ENCODE data around the gene CCDC154.
A peak's percentile ranks its signal among the peaks of the same experiment; 100 is the strongest.

The CCDC154 gene

GRCh38 chr16:1408171-1408837 lies 36.1 kb downstream of the CCDC154 start:
- intact Hi-C loops (cut with DNase I), result no loop called here
- peak; percentile 93 to 100 (median 98) for DNase-seq

GRCh38 chr16:1407753-1408152 lies 36.6 kb downstream of the CCDC154 start:
- peak in 24 of 42 donors; percentile 3 to 57 (median 24) for DNase-seq

GRCh38 chr16:1403733-1404132 lies 40.6 kb downstream of the CCDC154 start:
- intact Hi-C loops (cut with DNase I), result no loop called here
- no peak for DNase-seq

More at GRCh38 chr16:1407753-1408152, 36.6 kb downstream of the CCDC154 start:
- intact Hi-C loops (cut with DNase I), result no loop called here

- intact Hi-C loops (cut with DNase I), result no loop called here
- DNase-seq, result no peak
These were observed 41.3 kb downstream of the CCDC154 start for GRCh38 chr16:1403036-1403435.

- DNase-seq, result no peak
- intact Hi-C loops (cut with DNase I), result no loop called here
These were observed 42.6 kb downstream of the CCDC154 start for GRCh38 chr16:1401758-1402154.

- intact Hi-C loops (cut with DNase I), result no loop called here
- DNase-seq, result no peak
These were observed 43.1 kb downstream of the CCDC154 start for GRCh38 chr16:1401061-1401757.

- intact Hi-C loops (cut with DNase I), result no loop called here
These were observed 45.4 kb downstream of the CCDC154 start for GRCh38 chr16:1398826-1399581.

GRCh38 chr16:1398351-1398750 lies 46.0 kb downstream of the CCDC154 start:
- intact Hi-C loops (cut with DNase I), result no loop called here
- DNase-seq, result no peak

More at GRCh38 chr16:1398826-1399581, 45.4 kb downstream of the CCDC154 start:
- DNase-seq, result no peak

GRCh38 chr16:1397779-1398178 lies 46.6 kb downstream of the CCDC154 start:
- intact Hi-C loops (cut with DNase I), result no loop called here
- no peak for DNase-seq

- intact Hi-C loops (cut with DNase I), result no loop called here
- DNase-seq, result no peak
These were observed 48.8 kb downstream of the CCDC154 start for GRCh38 chr16:1395444-1396031.

GRCh38 chr16:1394367-1394951 lies 49.9 kb downstream of the CCDC154 start:
- intact Hi-C loops (cut with DNase I), result no loop called here
- no peak for DNase-seq

- DNase-seq, result no peak
These were observed 50.7 kb downstream of the CCDC154 start for GRCh38 chr16:1393613-1394176.

GRCh38 chr16:1392826-1393225 lies 51.5 kb downstream of the CCDC154 start:
- intact Hi-C loops (cut with DNase I), result no loop called here
- no peak for DNase-seq

More at GRCh38 chr16:1393613-1394176, 50.7 kb downstream of the CCDC154 start:
- intact Hi-C loops (cut with DNase I), result no loop called here

- no peak for DNase-seq
- intact Hi-C loops (cut with DNase I), result no loop called here
These were observed 54.0 kb downstream of the CCDC154 start for GRCh38 chr16:1390239-1390779.

GRCh38 chr16:1389762-1390161 lies 54.6 kb downstream of the CCDC154 start:
- intact Hi-C loops (cut with DNase I), result no loop called here
- no peak for DNase-seq

- intact Hi-C loops (cut with DNase I), result no loop called here
- DNase-seq, result no peak
These were observed 57.0 kb downstream of the CCDC154 start for GRCh38 chr16:1387331-1387730.

- no peak for DNase-seq
- intact Hi-C loops (cut with DNase I), result no loop called here
These were observed 59.1 kb downstream of the CCDC154 start for GRCh38 chr16:1385232-1385631.

Data from head of caudate nucleus (tissue), 42 donors.